Measurements from ENCODE around the gene BAZ2A. TPM values are rescaled to one million over a fixed set of nuclear protein-coding genes. Genes with fewer than 3 reads are reported as not detected.
A peak's percentile ranks its signal among the peaks of the same experiment; 100 is the strongest.

The BAZ2A gene
- polyA plus RNA-seq, 2 donors, result 16.4 to 47.5 TPM

DNA sequence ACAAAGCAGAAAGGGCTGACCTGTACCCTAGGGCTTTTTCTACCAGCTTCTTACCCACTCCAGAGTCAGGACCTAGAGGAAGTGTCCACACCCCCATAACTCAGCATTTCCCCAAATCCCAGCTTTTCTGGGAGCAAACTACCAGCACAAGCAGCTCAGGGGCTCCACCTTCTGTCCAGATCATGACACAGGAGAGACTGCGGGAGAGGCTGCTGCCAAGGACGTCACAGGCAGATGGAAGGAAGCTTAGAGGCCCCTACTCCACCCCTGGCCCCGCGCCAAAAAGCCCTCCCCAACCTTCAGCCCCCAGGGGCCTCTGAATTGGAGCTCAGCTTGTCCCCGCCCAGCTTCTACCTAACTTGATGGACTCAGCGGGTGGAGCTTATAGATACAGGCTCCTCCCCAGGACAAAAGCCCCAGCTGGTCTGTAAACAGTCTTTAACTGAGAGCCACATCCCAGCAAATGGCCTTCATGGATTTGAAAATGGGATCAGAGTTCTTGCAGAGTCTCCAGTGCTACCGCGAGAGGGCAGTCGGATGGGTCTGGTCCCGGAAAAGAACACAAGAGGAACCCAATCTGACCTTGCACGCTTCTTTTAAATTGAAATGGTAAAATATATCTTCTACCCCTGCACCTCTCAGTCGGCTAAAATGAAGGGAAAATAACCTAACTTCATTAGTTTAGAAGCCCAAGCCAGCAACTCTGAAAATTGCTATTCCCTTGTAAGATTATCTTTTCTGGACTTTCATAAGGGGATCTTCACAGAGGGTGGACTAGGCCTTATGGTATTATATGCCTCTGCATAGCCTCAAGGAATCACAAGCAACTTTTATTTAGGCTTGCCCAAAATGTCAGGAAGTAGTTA lies 6.8 kb upstream of the BAZ2A start:
- Histone ChIP-seq H3K4me1 (ENCODE audit: control insufficient read depth in 2 of 2, insufficient read depth in 2 of 2, low read length in 1 of 2) (peaks cover 0 to 12% of the 10 kb centered on the region in 2 donors), H3K27ac (ENCODE audit: low read depth in 2 of 2, low read length in 1 of 2) (peak overlapping the region; percentile 97 to 100)

GRCh38 chr12:56635806-56636674 lies 5.9 kb upstream of the BAZ2A start:
- H3K4me3 ChIP-seq (ENCODE audit: low read depth in 1 of 2, low read length in 2 of 2), result peak overlapping the region; percentile 76 to 83
- WGBS, 2 donors, result 0 to 1% methylated on average over 20 of the region's 20 CpGs
- no peaks in the 10 kb centered on the region for H3K27me3 ChIP-seq (ENCODE audit: control insufficient read depth in 1 of 2, insufficient read depth in 2 of 2, low read length in 2 of 2)
- peaks cover 0 to 12% of the 10 kb centered on the region in 2 donors for H3K4me1 ChIP-seq (ENCODE audit: control insufficient read depth in 2 of 2, insufficient read depth in 2 of 2, low read length in 1 of 2)
- peaks cover 6 to 10% of the 10 kb centered on the region in 2 donors for H3K36me3 ChIP-seq (ENCODE audit: control insufficient read depth in 2 of 2, insufficient read depth in 2 of 2, low read length in 1 of 2)
- no peaks in the 10 kb centered on the region for H3K9me3 ChIP-seq (ENCODE audit: control insufficient read depth in 2 of 2, insufficient read depth in 1 of 2, low read depth in 1 of 2, low read length in 1 of 2)
- peak overlapping the region; percentile 97 to 100 for H3K27ac ChIP-seq (ENCODE audit: low read depth in 2 of 2, low read length in 1 of 2)

More for the DNA sequence above, 6.8 kb upstream of the BAZ2A start:
- WGBS, 2 donors, result 1 to 3% methylated on average over 12 of the region's 12 CpGs
- Histone ChIP-seq H3K4me3 (ENCODE audit: low read depth in 1 of 2, low read length in 2 of 2) (peak overlapping the region; percentile 76 to 83), H3K27me3 (ENCODE audit: control insufficient read depth in 1 of 2, insufficient read depth in 2 of 2, low read length in 2 of 2) (no peaks in the 10 kb centered on the region), H3K36me3 (ENCODE audit: control insufficient read depth in 2 of 2, insufficient read depth in 2 of 2, low read length in 1 of 2) (peaks cover 6 to 14% of the 10 kb centered on the region in 2 donors), H3K9me3 (ENCODE audit: control insufficient read depth in 2 of 2, insufficient read depth in 1 of 2, low read depth in 1 of 2, low read length in 1 of 2) (no peaks in the 10 kb centered on the region)

DNA sequence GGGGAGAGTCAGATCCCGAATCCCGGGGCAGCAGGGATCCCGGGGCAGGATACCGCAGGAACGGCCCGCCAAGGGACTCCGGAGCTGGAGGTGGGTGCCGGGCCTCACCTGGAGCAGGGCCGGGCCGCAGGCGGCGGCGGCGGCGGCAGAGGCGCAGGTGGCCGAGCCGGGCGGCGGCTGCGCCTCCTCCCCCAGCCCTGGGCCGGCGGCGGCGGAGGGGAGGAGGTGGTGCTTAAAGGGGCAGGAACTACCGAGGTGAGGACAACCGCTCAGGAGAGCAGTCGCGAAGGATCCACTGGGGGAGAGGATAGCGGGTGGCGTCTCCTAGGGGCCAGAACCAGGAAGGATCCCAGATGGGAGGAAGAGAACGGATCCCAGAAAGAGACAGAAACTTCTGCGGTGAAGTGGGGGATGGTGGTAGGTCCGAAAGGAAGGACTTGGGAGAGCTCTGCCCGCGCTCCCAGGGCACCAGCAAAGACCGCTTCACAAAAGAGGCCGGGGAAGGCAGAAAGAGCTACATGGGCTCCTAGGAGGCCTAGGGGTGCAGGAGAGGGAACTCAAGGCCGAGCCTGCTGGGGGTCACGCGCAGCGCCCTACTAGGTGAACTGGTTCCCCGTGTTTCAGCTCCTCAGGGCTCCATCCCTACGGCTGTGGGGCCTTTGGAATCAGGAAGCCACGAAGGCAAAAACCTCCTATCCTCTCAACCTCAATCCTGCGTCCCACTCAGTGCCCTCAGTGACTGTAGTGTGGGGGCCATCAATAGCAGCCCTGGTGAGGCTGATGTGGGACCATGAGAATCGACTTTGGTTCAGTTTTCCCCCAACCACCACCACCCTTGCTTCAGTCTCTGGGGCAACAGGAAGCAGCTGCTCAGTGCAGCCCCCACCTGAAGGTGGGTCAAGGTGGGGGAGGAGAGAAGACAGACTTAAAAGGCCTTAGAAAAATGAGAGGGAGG lies 5.0 kb upstream of the BAZ2A start:
- Histone ChIP-seq H3K9me3 (ENCODE audit: control insufficient read depth in 2 of 2, insufficient read depth in 1 of 2, low read depth in 1 of 2, low read length in 1 of 2) (no peaks in the 10 kb centered on the region), H3K36me3 (ENCODE audit: control insufficient read depth in 2 of 2, insufficient read depth in 2 of 2, low read length in 1 of 2) (peaks cover 6 to 10% of the 10 kb centered on the region in 2 donors), H3K27me3 (ENCODE audit: control insufficient read depth in 1 of 2, insufficient read depth in 2 of 2, low read length in 2 of 2) (no peaks in the 10 kb centered on the region), H3K4me3 (ENCODE audit: low read depth in 1 of 2, low read length in 2 of 2) (peak overlapping the region; percentile 76 to 83), H3K4me1 (ENCODE audit: control insufficient read depth in 2 of 2, insufficient read depth in 2 of 2, low read length in 1 of 2) (peaks cover 2 to 17% of the 10 kb centered on the region in 2 donors), H3K27ac (ENCODE audit: low read depth in 2 of 2, low read length in 1 of 2) (peak overlapping the region; percentile 97 to 100)
- 1% methylated on average over 41 to 47 of the region's 47 CpGs for WGBS, 2 donors

DNA sequence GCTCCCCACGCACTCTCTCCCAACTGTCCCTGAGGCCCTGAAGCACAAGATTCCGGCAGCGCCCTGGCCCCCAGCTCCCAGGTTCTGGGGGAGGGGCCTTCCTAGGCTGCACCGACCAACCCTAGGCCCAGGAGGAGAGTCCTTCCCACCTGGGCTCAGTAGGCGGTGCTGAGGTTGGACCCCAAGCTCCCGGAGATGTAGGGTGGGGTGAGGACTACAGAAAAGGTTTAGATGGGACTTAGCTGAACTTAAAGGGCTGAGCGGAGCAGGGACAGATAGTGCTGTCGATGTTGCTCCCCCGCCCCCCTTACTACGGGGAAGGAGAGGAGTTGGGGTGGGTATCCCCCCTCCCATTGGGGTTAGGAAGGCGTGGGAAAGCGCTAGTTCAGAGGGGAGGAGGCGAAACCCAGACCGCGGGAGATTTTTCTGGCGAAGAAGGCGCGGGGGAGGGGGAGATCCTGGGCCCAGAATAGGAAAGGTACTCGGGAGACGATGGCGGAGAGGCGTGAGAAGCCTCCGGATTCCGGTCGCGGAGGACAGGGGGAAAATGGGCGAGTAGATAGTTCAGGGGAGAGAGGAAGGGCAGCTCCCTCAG lies 4.2 kb upstream of the BAZ2A start:
- peaks cover 2 to 17% of the 10 kb centered on the region in 2 donors for H3K4me1 ChIP-seq (ENCODE audit: control insufficient read depth in 2 of 2, insufficient read depth in 2 of 2, low read length in 1 of 2)
- H3K27ac ChIP-seq (ENCODE audit: low read depth in 2 of 2, low read length in 1 of 2), result peak overlapping the region; percentile 97 to 100
- H3K9me3 ChIP-seq (ENCODE audit: control insufficient read depth in 2 of 2, insufficient read depth in 1 of 2, low read depth in 1 of 2, low read length in 1 of 2), result no peaks in the 10 kb centered on the region
- no peaks in the 10 kb centered on the region for H3K27me3 ChIP-seq (ENCODE audit: control insufficient read depth in 1 of 2, insufficient read depth in 2 of 2, low read length in 2 of 2)
- H3K36me3 ChIP-seq (ENCODE audit: control insufficient read depth in 2 of 2, insufficient read depth in 2 of 2, low read length in 1 of 2), result peaks cover 6 to 7% of the 10 kb centered on the region in 2 donors
- peak overlapping the region; percentile 76 to 83 for H3K4me3 ChIP-seq (ENCODE audit: low read depth in 1 of 2, low read length in 2 of 2)
- WGBS, 2 donors, result 2 to 3% methylated on average over 27 of the region's 27 CpGs

- Histone ChIP-seq H3K4me3 (ENCODE audit: low read depth in 1 of 2, low read length in 2 of 2) (peak overlapping the region; percentile 76 to 83), H3K27me3 (ENCODE audit: control insufficient read depth in 1 of 2, insufficient read depth in 2 of 2, low read length in 2 of 2) (no peaks in the 10 kb centered on the region), H3K36me3 (ENCODE audit: control insufficient read depth in 2 of 2, insufficient read depth in 2 of 2, low read length in 1 of 2) (peaks cover 2 to 6% of the 10 kb centered on the region in 2 donors), H3K27ac (ENCODE audit: low read depth in 2 of 2, low read length in 1 of 2) (peak overlapping the region; percentile 97 to 100), H3K9me3 (ENCODE audit: control insufficient read depth in 2 of 2, insufficient read depth in 1 of 2, low read depth in 1 of 2, low read length in 1 of 2) (no peaks in the 10 kb centered on the region), H3K4me1 (ENCODE audit: control insufficient read depth in 2 of 2, insufficient read depth in 2 of 2, low read length in 1 of 2) (peaks cover 2 to 17% of the 10 kb centered on the region in 2 donors)
- 32 to 33% methylated on average over 12 of the region's 12 CpGs for WGBS, 2 donors
These were observed 3.5 kb upstream of the BAZ2A start for GRCh38 chr12:56633468-56634241.

GRCh38 chr12:56632701-56633467 lies 2.8 kb upstream of the BAZ2A start:
- Histone ChIP-seq H3K27me3 (ENCODE audit: control insufficient read depth in 1 of 2, insufficient read depth in 2 of 2, low read length in 2 of 2) (no peaks in the 10 kb centered on the region), H3K9me3 (ENCODE audit: control insufficient read depth in 2 of 2, insufficient read depth in 1 of 2, low read depth in 1 of 2, low read length in 1 of 2) (no peaks in the 10 kb centered on the region), H3K27ac (ENCODE audit: low read depth in 2 of 2, low read length in 1 of 2) (peak overlapping the region; percentile 81 to 100), H3K36me3 (ENCODE audit: control insufficient read depth in 2 of 2, insufficient read depth in 2 of 2, low read length in 1 of 2) (peaks cover 2% of the 10 kb centered on the region in 2 donors), H3K4me1 (ENCODE audit: control insufficient read depth in 2 of 2, insufficient read depth in 2 of 2, low read length in 1 of 2) (peaks cover 2 to 17% of the 10 kb centered on the region in 2 donors), H3K4me3 (ENCODE audit: low read depth in 1 of 2, low read length in 2 of 2) (peak overlapping the region; percentile 22 to 76)
- 48 to 50% methylated on average over 4 of the region's 4 CpGs for WGBS, 2 donors

DNA sequence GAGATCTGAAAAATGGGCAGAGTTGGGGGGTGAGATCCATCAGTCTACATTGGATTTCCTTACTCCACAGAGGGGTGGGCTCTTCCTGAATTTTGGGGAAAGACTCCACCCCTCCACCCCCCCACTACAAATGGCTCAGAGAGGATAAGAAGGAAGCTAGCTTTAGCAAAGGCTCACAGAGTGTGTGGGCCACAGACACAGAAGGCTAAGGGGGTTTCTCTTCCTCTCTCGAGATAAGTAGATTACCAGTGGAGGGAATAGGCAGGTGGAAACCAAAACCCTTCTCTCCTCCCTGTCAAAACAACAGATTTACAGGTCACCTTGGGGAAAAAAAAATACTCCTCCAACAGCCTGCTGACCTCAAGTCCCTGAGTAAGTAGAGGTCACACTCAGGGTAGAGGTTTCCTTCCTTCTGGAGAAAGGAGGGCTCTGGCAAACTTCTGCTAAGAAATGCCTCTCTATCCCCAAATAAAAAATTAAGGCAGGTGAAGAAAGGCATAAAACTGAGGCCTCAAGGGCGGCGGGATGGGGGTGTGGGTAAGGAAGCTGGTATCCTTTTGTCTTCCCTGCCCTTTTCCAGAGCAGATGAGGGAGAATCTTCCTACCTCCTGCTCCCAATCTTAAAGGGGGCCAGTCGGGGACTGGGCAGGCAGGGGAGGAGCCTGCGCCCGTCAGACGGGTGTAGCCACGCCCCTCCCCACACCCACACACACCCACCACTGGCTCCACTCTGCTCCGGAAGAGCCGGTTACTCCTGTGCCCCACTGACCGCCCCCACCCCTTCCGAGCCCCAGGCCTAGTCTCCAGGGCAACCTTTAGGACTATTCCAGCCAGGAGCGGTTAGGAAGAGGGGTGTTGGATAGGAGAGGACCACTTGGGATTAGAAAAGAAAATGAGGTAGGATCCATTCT lies 1.9 kb upstream of the BAZ2A start:
- no peaks in the 10 kb centered on the region for H3K9me3 ChIP-seq (ENCODE audit: control insufficient read depth in 2 of 2, insufficient read depth in 1 of 2, low read depth in 1 of 2, low read length in 1 of 2)
- no peaks in the 10 kb centered on the region for H3K36me3 ChIP-seq (ENCODE audit: control insufficient read depth in 2 of 2, insufficient read depth in 2 of 2, low read length in 1 of 2)
- H3K4me3 ChIP-seq (ENCODE audit: low read depth in 1 of 2, low read length in 2 of 2), result peak overlapping the region; percentile 22 to 27
- no peaks in the 10 kb centered on the region for H3K27me3 ChIP-seq (ENCODE audit: control insufficient read depth in 1 of 2, insufficient read depth in 2 of 2, low read length in 2 of 2)
- peak overlapping the region; percentile 81 to 100 for H3K27ac ChIP-seq (ENCODE audit: low read depth in 2 of 2, low read length in 1 of 2)
- WGBS, 2 donors, result 5 to 6% methylated on average over 12 to 13 of the region's 13 CpGs
- peaks cover 2 to 17% of the 10 kb centered on the region in 2 donors for H3K4me1 ChIP-seq (ENCODE audit: control insufficient read depth in 2 of 2, insufficient read depth in 2 of 2, low read length in 1 of 2)

Measured in esophagus (tissue), 2 donors.